ENCODE measurements around the gene ASAP2. TPM values are rescaled to one million over a fixed set of nuclear protein-coding genes. Genes with fewer than 3 reads are reported as not detected.
"Not testable (repeated sequence)": the region's sequence is repeated elsewhere in the genome, so short reads cannot be mapped to it uniquely, and the experiment has no call there.

Gene ASAP2
- polyA plus RNA-seq, 4 donors = 31.7 to 66.1 (median 54.9) TPM

DNA sequence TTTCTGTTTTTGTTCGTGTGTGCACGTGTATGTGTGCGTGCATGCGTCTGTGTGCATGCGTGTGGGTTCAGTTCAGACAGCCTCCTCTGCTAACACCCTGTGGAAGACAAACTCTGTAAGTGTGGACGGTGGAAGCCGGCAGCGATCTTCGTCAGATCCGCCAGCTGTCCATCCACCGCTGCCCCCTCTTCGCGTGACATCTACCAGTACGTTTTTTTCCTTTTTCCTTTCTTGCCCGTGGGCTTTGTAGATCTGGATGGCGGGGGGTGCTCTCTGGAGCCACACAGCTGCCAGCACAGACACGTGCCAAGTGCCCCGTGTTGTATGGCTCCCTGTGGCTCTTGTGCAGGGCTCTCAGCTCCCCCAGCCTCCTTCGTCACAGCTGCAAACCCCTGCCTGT, 184.4 kb downstream of the ASAP2 start:
- DNase-seq (ENCODE audit: low read depth in 4 of 4, low spot score in 3 of 4) = no peak

DNA sequence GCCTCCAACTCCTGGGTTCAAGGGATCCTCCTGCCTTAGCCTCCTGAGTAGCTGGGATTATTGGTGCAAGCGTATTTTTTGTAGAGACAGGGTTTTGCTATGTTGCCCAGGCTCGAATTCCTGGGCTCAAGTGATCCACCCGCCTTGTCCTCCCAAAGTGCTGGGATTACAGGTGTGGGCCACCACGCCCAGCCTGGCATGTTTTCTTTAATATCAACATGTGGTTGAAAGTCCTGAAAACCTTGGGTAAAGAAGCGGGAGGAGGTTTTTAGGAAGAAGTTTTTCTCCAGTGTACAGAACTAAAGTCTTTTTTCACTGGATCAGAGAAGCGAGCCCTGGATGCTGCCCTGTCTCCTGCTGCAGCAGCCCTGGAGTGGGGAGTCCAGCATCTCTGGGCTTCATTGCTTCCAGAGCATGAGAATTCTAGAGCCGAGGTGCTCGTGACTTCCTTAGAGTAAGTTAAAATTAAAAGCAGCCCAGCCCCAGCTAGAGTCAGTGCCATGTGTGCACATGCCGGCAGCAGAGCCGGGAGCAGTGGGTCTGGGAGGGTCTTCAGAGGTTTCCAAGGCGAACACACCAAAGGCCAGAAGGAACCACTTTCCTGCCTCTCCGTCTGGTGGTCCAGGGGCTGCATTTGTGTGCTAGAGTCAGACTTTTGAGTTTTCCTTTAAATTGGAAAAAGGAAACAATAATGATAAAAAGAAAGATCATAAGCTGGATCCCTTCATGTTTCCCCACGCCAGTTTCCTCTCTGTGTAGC, 185.5 kb downstream of the ASAP2 start:
- DNase-seq (ENCODE audit: low read depth in 4 of 4, low spot score in 3 of 4) = no peak

DNA sequence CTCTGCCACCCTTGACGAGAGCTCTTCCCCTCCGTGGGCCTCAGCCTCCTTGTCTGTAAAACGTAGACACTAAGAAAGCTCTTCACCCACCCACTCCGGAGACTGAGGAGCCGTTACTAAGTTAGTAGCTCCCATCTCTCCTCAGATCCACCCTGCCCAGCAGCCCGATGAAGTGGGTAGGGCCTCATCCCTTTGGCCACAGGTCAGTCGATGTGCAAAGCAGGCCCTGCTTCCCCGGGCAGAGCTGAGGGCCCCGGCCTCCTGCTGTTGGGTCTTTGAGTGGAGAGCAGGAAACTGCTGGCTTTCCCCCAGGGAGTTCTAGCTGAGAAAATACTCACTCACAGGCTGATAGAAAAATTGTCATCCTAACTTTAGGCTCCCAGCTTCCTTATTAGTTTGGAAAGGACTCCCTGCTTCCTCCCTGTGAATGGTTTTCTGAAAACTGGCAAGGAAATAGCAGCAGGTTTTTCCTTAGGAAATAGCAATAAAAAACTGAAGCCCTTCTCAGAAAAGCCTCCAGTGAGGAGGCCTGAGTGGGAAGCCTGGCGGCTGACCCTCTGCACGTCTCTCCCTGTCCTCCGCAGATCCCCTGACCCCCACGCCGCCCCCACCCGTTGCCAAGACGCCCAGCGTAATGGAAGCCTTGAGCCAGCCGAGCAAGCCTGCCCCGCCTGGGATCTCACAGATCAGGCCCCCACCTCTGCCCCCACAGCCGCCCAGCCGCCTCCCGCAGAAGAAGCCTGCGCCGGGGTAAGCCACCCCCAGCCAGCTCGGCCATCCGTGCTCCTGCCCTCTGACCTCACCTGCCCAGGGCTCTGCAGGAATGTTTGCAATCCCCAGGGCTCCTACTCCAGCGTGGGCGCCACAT, 186.5 kb downstream of the ASAP2 start:
- no peak for DNase-seq (ENCODE audit: low read depth in 4 of 4, low spot score in 3 of 4)

GRCh38 chr2:9394816-9395215, 188.2 kb downstream of the ASAP2 start:
- no peak for DNase-seq (ENCODE audit: low read depth in 4 of 4, low spot score in 3 of 4)

DNA sequence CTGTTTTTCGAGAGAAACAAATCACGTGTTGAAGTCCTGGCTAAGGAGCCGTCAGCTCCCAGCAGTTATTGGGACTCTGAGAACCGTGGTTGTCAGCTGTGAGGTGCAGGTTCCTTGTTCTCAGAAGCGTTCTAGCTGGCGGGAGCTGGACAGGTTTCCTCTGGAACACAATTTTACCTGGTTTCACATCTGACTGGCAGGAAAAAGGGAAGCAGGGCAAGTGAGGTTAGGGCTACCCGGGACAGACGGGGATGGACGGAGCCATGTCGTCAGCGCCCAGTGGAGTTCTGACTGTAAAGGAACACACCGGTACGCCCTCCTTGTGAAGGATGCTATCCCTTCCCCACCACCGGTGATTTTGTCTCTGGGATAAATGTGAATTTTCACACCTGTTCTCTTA, 190.6 kb downstream of the ASAP2 start:
- no peak for DNase-seq (ENCODE audit: low read depth in 4 of 4, low spot score in 3 of 4)

GRCh38 chr2:9398251-9398650, 191.6 kb downstream of the ASAP2 start:
- DNase-seq (ENCODE audit: low read depth in 4 of 4, low spot score in 3 of 4) = not testable (repeated sequence)

DNA sequence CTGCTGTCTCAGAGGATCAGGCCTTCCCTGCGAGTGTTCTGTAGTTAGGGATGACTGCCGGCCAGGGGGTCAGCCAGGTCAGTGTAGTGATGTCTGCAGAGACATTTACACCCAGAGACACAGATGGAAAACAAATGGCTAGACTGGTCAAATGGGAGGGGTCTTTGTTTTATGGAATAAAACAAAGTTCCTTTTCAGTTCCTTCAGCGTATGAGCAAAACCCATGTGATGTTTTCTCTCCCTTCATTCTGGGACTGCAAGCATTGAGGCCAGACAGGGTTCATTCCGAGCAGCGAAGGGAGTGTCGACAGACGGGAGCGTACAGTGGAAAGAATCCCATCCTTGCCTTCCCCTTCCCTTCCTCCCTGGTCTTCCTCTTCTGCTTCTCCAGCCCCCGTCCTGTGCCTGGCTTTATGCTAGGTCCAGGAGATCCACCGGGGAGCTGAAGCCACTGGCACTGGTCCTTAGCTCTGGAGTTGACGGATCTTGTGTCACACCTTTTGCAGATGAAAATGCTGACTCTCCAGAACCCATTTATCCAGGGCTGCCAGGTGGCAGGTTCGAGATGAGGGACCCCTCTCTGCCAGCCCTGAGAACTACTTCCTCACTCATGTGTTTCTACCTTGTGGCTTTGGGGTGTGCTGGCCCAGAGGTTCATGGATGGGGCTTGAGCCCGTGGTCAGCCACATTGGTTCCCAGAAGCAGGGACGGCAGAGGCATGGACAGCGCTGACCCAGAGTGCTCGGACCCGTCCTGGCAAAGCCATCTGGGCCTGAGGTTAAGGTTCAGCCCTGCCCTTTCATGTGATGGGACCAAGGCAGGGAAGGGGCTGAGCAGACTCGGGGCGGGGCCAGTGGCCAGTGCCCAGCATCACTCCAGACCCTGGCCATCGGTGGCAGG, 192.5 kb downstream of the ASAP2 start:
- DNase-seq (ENCODE audit: low read depth in 4 of 4, low spot score in 3 of 4) = peak in 1 of 4 donors; percentile 42

DNA sequence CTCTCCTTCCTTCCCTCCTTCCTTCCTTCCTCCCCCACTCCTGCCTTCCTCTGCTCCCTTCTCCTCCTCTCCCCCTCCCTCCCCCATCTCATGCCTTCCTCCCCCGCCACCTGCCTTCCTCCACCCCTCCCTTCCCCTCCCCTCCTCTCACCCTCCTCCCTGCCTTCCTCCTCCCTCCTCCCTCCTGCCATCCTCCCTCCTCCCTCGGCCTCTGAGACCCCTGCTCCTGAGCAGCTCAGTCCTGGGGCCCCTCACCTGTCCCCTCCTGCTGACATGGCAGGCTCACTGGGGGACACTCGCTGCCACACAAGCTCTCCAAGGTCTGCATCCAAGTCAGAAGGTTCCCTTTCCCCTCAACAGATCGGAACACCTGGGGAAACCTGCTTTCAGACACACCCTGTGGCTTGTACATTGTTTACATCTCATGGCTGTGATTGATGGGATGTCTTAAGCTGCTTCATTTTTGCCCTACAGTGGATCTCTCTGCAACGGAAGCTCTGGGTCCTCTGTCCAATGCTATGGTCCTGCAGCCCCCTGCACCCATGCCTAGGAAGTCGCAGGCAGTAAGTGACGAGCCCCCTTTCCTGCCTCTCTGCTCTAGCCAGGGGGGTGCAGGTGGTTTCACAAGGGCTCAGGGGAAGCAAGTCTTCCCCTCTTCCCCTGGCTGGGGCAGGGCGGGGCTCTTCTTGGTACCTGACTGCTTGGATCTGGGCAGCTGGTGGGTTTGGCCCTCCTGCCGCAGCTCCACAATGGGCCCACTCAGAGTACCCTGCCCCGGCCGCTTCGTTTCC, 193.9 kb downstream of the ASAP2 start:
- DNase-seq (ENCODE audit: low read depth in 4 of 4, low spot score in 3 of 4) = no peak

GRCh38 chr2:9401059-9401547, 194.5 kb downstream of the ASAP2 start:
- DNase-seq (ENCODE audit: low read depth in 4 of 4, low spot score in 3 of 4) = no peak

- DNase-seq (ENCODE audit: low read depth in 4 of 4, low spot score in 3 of 4) = no peak
Observed at GRCh38 chr2:9401646-9402371, 195.2 kb downstream of the ASAP2 start.

- DNase-seq (ENCODE audit: low read depth in 4 of 4, low spot score in 3 of 4) = no peak
Observed at GRCh38 chr2:9403924-9404323, 197.3 kb downstream of the ASAP2 start.

GRCh38 chr2:9404451-9404850, 197.8 kb downstream of the ASAP2 start:
- DNase-seq (ENCODE audit: low read depth in 4 of 4, low spot score in 3 of 4) = no peak

DNA sequence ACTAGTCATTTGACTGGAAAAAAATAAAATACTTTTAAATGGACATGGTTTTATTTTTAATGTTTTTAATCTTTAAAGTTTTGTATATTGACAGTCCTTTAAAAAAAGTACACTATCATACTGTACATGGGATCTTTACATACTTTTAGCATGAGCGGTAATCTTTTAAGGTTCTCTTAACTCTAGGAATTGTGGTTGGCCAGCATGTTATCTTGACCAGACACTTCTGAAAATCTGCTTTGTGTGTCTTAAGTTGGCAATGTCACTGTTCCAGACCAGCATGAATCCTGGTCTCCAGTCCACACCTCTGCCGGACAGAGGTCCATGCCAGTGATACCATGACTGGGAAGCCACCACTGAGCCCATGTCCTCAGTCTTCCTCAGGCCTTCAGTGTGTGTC, 199.0 kb downstream of the ASAP2 start:
- no peak for DNase-seq (ENCODE audit: low read depth in 4 of 4, low spot score in 3 of 4)

GRCh38 chr2:9406529-9407362, 200.1 kb downstream of the ASAP2 start:
- DNase-seq (ENCODE audit: low read depth in 4 of 4, low spot score in 3 of 4) = no peak

- DNase-seq (ENCODE audit: low read depth in 4 of 4, low spot score in 3 of 4) = no peak
Observed at GRCh38 chr2:9407363-9407811, 200.8 kb downstream of the ASAP2 start.

DNA sequence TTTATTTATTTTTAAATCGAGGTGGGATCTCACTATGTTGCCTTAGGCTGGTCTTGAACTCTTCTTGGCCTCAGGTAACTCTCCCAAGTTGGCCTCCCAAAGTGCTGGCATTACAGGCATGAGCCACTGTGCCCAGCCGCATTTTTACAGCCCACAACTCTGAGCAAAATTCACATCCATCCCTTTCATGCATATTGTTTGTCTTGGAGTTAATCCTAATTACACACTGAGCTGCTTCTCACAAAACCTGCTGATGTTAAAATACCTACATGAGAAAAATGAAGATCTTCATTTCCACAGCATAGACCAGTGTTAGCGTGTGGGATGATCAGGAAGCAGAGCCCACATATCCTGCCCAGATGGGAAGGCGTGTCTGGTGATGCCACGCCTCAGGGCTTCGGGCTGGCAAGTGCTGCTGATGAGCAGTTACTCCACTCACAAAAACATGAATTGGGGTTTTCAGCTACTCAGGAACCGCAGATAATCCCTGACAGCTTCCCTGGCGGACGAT, 202.1 kb downstream of the ASAP2 start:
- DNase-seq (ENCODE audit: low read depth in 4 of 4, low spot score in 3 of 4) = no peak

DNA sequence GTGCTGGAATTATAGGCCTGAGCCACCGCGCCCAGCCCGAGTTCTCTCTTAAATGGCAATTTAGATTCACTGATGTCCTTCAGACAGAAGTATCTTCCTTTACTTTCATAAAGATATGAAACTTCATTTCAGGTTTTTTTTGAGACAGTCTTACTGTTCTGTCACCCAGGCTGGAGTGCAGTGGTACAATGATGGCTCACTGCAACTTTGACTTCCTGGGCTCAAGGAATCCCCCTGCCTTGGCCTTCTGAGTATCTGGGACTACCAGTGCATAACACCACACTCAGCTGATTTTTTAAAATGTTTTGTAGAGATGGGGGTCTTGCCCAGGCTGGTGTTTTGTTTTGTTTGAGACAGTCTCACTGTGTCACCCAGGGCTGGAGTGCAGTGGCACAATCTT, 203.5 kb downstream of the ASAP2 start:
- no peak for DNase-seq (ENCODE audit: low read depth in 4 of 4, low spot score in 3 of 4)

DNA sequence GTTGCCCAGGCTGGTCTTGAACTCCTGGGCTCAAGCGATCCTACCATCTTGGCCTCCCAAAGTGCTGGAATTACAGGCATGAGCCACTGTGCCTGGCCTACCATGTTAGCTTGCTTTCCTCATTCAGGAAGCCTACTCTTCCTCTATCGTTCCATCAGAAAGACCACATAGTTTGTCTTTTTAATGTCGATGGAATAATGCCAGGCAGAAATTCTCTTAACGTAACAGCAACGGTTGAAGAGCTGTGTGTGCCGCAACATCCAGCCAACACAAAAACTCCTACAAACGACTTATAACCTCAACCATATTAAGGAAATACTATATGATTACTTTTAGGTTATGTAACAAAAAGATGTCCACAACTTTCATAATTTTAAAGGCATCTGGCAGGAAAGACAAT, 206.2 kb downstream of the ASAP2 start:
- no peak for DNase-seq (ENCODE audit: low read depth in 4 of 4, low spot score in 3 of 4)

Measured in left renal pelvis (tissue), 4 donors.